PC-9 (cell line): ENCODE data around the gene KIAA0753.

Experiments
- EZH2 ChIP-seq: fragments of 200-600 bp; sonication (generic); IDR thresholded peaks from 2 replicates; pipeline ENCODE4 v1.8.0; 2017; ENCODE audit warnings: antibody characterized with exemption, low read depth
- TF ChIP-seq, protein P1 (sequence below): fragments of 200-600 bp; sonication (generic); conservative IDR thresholded peaks from 2 replicates; pipeline ENCODE4 v1.6.1; 2017; ENCODE audit warnings: mixed run types, antibody characterized with exemption, mild to moderate bottlenecking, moderate library complexity

DNA sequence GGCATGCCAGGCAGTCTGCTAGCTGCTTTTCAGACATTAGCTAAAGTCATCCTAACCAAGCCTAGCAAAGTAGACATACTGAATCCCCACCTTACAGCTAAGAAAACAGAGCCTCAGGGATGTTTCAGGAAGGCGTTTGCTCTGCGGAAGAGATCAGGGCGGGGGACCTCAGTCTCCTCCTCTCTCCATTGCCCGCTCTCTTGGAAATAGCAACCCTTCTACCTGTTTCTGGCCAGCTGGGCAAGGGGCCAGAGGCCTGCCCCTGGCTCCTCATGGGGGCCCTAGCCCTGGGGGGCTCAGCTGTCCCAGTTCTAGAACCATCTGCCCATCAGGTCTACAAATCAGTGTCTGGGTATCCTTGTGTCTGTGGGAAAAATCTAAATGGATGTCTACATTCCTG, 98.6 kb downstream of the KIAA0753 start:
- TF ChIP-seq, protein P1, sequence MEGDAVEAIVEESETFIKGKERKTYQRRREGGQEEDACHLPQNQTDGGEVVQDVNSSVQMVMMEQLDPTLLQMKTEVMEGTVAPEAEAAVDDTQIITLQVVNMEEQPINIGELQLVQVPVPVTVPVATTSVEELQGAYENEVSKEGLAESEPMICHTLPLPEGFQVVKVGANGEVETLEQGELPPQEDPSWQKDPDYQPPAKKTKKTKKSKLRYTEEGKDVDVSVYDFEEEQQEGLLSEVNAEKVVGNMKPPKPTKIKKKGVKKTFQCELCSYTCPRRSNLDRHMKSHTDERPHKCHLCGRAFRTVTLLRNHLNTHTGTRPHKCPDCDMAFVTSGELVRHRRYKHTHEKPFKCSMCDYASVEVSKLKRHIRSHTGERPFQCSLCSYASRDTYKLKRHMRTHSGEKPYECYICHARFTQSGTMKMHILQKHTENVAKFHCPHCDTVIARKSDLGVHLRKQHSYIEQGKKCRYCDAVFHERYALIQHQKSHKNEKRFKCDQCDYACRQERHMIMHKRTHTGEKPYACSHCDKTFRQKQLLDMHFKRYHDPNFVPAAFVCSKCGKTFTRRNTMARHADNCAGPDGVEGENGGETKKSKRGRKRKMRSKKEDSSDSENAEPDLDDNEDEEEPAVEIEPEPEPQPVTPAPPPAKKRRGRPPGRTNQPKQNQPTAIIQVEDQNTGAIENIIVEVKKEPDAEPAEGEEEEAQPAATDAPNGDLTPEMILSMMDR: no peak
- TF ChIP-seq EZH2: no peak
